Hematopoietic multipotent progenitor cell treated with erythropoietin and hydrocortisone succinate and interleukin-3 and kit ligand, for 17 days (in vitro differentiated cells): Measurements from ENCODE around the gene PLAGL2.

Experiments
- DNase-seq: peaks from one replicate; pipeline ENCODE4 v3.0.0-alpha.2; 2015; ENCODE audit warnings: low spot score

PLAGL2 gene

DNA sequence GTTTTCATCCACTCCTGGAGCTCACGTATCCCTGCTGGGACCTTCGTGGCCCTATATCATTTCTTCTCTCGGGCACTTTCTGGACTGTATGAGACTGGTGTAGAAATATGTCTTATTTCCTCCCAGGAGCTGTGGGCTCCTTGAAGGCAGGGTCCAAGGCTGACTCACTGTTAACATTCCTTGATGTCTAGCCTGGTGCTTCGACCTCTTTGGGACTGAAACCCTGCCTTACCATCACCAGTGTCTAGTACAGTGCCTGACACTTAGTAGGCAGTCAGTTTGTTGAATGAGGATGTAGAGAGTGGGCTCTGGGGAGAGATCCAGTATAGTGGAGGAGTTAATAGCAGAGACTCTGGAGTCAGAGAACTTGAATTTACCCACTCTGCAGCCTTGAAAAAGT, 23.7 kb upstream of the PLAGL2 start:
- no peak for DNase-seq

DNA sequence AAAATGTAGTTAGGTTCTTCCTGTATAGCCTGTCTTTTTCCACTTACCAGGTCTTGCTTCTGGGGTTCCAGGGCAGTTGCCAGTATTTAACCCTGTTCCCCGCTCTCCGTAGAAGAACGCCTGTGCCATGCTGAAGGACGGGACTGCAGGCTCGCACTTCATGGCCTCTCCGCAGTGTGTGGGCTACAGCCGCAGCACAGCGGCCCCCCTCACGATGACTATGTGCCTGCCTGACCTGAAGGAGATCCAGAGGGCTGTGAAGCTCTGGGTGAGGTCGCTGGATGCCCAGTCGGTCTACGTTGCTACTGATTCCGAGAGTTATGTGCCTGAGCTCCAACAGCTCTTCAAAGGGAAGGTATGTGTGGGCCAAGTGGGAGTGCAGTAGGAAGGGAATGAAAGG, 23.2 kb upstream of the PLAGL2 start:
- DNase-seq = no peak

DNA sequence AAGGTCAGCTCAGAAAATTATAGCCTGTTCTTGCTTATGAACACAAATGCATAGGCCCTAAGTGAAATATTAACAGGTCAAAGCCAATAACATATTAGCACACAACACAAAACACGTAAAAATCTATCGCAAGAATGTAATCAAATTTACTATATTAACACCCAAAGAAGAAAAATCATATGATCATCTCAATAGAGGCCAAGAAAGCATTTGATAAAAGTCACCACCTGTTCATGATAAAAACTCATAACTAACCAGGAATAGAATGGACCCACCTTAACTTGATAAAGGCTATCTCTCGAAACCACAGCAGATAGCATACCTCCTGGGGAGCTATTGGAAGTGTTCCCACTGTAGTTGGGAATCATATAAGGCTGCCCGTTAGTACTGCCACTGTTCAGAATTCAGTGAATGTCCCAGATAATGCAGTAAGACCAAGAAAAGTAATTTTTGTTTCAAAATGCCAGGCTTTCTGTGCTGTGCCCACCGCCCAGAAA, 21.8 kb upstream of the PLAGL2 start:
- DNase-seq = no peak

DNA sequence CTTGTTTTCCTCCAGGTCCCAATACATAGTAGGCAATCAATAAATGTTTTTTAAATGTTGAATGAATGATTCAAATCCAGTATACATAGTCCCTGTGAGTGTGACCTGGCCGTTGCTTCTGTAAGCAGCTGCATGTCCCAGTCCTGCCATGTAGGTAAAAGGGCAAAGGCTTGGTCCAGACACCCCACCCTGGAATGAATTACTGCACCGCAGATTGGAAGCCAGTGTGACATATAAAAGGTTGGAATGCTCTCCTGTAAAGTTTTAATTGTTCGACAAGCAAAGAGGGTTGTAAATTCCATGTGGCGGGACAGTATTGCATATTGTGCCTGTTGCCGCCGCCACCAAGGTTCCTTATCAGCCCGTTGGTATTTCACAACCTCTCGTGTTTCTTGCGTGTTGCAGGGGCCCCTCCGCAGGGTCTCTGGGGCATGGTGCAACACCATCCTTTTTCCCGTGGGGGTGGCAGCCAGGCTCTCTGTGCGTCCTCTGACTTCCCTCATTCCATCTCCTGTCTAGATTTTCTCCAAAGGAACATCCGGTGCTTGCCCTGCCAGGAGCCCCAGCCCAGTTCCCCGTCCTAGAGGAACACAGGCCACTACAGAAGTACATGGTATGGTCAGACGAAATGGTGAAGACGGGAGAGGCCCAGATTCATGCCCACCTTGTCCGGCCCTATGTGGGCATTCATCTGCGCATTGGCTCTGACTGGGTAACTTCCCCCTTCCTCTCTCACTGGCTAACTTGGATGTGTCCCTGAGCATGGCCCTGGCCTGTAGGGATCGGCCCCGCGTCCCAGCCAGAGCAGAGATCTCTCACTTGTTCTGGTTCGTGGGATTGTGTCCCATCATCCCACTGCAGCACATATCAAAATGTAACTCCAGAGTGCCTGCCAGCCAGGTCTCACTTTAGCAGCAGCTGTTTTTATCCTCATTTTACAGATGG, 20.5 kb upstream of the PLAGL2 start:
- no peak for DNase-seq

DNA sequence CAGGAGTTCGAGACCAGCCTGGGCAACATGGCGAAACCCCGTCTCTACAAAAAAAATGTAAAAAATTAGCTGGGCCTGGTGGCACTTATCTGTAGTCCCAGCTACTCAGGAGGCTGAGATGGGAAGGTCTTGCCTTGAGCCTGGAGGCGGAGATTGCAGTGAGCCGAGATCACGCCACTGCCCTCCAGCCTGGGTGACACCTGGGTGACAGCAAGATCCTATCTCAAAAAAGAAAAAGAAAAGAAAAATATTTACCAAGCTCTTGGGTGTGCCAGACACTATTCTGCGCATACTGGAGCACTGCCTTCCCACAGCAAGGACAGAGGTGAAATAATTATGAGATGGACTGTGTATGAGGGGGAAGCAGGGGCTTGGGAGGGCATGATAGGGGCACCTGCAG, 19.8 kb upstream of the PLAGL2 start:
- no peak for DNase-seq

DNA sequence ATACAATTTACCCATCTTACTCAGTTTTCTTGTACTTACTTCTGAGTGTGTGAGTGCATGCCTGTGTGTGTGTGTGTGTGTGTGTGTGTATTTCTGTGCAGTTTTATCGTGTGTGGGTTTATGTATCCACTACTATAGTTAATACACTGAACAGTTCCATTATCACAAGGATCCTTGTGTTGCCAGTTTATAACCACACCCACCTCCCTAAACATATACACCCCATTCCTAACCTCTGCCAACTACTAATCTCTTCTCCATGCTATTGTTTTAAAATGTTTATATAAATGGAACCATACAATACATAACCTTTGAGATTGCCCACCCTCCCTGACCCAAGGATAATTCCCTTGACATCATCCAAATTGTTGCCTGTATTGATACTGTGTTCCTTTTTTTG, 18.8 kb upstream of the PLAGL2 start:
- DNase-seq = no peak

DNA sequence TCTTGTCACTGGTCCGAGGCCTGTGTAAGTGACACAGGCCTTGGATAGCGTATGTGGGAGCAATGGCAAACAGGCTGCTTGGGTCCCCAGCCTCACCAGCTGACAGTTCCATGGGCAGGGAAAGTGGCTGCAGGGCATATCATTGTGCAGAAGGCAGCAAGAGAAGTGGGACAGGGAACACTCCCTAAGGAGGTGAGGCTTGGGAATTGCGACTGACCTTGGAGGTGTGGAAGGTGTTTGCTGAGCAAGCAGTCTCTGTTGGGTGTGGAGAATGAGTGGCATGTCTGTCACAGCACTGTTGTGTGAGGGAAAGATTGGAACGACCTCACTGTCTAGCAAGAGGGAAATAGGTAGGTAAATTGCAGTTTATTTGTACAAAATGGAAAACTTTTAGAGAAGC, 16.9 kb upstream of the PLAGL2 start:
- no peak for DNase-seq

DNA sequence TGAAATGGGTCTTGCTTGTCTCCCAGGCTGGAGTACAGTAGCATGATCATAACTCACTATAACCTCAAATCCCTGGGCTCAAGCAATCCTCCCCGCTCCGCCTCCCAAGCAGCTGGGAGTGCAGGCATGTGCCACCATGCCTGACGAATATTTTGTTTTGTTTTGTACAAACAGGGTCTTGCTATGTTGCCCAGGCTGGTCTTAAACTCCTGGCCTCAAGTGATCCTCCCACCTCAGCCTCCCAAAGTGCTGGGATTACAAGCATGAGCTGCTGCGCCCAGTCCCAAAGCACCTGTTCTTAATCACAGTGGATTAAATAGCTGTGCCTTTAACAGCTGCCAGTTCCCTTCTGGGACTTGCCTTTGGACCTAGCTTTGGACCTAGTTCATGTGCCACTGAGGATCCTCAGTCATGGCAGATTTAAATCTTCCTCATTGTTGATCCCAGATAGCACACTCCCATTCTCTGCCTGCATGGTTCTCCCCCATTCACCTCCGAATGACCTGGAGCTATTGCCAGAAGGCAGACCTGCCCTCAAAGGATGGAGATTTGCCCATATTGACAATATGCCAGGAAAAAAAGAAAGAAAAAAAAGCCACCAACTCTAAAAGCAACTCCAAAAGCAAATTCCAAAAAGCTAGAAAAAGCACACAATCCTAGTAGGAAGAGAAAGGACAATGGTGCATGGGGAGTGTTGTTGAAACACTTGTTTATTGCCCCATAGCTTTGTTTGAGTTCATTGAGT, 10.8 kb upstream of the PLAGL2 start:
- no peak for DNase-seq

DNA sequence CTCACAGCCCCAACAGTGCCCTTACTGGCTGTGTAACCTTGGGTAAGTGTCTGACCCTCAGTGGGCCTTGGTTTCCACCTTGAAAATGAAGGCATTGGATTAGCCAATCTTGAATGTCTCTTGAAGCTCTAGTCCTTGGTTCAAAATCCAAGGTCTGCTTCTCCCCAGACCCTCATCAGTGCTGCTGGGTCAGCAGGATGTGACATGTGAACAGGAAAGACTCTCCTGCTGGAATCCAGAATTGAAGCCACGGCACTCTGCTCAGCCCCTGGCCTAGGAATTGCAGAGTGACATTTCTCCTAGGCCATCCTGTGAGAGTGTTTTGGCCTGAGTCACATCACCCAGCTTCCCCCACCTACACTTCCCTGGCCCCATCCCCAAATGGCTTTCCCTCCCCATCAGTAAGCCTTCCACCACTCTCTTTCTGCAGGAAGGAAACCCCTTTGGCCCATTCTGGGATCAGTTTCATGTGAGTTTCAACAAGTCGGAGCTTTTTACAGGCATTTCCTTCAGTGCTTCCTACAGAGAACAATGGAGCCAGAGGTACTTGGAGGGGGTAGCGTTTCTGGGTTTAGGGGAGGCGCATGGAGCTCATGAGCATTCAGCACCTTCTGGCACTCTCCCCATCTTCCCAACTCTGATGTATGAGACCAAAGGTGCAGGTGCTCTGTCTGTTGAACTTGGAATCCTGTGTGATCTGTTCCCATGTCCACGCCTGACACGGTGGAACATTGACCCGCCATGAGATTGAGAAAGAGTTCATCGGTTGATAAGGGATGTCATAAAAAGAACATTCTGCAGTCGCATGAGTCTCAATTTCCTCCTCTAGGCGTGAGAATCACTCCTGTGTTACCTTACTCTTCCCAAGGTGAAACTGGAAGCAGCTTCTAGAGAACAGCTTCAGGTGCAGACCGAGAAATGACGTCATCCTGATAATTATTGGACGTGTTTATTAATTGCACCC, 8.9 kb upstream of the PLAGL2 start:
- DNase-seq = no peak

DNA sequence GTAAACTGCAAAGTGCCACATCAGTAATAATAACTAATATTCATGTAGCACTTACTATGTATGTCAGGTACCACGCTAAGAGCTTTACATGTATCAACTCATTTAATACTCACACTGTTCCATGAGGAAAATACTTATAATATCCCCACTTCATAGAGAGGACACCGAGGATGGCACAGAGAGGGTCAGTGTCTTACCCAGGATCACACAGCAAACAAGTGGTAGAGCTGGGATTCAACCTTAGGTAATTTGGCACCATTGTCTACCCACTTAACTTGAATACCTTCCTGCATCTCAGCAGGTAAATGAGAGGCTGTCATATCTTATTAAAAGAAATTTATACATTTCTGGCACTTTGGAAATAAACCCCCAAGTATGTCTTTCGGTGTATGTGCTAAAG, 8.2 kb upstream of the PLAGL2 start:
- DNase-seq = no peak

DNA sequence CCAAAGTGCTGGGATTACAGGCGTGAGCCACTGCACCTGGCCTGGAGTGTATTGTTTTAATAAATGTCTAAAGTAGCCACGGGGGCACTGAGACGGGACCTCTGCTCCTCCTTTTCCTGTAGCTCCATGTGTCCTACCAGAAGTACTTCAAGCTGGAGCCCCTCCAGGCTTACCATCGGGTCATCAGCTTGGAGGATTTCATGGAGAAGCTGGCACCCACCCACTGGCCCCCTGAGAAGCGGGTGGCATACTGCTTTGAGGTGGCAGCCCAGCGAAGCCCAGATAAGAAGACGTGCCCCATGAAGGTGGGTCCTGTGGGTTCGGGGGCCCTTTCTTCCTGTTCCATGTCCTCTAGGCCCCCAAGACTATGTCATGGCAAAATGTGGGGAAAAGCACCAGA, 7.6 kb upstream of the PLAGL2 start:
- DNase-seq = no peak

DNA sequence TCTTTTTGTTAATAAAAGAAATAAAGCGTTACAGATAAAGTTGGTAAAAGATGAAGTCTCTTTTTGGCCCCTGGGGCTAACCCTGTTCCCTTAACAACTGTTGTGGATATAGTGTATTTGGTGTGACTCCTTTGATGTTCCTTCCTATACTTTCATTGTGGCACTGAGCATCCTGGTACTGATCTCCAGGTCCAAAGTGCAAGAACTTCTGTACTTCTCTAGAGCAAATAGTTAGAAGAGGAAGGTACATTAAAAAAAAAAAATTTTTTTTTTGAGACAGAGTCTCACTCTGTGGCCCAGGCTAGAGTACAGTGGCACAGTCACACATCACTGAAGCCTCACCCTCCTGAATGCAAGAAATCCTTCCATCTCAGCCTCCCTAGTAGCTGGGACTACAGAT, 6.3 kb upstream of the PLAGL2 start:
- no peak for DNase-seq

DNA sequence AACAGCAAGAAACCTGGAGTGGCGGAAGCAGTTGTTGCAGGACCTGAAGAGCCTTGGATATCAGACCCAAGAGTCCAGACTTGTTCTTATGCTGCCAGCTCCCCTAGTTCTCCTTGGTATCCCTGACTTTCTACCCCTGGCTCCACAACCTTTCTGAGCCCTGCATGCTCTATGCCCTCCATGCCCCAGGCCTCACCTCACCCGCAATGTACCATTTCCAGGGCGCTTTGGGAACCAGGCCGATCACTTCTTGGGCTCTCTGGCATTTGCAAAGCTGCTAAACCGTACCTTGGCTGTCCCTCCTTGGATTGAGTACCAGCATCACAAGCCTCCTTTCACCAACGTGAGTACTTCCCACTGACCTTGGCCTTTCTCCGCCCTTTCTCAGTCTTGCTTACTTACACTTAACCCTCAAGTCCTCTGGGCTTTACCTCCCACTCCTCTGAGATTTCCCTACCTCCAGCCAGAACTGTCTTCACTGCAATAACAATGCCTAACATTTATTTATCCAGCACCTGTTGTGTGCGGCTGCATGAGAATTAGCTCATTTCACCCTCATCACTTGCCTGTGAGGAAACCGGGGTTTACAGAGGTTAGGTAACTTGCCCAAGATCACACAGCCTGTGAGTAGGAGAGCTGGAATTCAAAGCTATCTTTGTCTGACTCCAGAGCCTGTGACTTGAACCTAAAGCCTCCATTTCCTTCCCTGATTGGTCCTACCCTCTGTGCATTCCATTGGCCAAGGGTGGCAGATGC, 2.5 kb upstream of the PLAGL2 start:
- DNase-seq = no peak

DNA sequence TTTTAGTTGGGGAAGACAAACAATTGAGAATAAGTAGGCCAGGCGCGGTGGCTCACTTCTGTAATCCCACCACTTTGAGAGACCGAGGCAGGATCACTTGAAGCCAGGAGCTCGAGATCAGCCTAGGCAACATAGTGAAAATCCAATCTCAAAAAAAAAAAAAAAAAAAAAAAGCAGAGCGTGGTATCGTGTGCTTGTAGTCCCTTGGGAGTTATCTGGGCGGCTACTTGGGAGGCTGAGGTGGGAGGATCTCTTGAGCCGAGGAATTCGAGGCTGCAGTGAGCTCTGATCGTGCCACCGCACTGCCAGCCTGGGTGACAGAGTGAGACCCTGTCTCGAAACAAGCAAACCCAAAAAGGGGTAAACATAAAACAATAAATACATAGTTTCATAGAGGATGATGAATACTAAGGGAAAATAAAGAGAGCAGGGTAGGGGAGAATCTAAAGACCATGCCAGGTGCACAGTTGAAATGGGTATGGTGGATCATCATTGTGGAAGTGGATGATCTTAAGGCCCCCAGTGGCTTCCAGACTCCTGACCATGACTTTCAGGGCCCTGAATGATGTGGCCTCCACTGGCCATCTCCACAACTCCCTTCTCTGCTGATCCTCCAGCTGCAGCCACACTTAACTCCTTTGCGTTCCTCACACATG, 1.1 kb upstream of the PLAGL2 start:
- no peak for DNase-seq

DNA sequence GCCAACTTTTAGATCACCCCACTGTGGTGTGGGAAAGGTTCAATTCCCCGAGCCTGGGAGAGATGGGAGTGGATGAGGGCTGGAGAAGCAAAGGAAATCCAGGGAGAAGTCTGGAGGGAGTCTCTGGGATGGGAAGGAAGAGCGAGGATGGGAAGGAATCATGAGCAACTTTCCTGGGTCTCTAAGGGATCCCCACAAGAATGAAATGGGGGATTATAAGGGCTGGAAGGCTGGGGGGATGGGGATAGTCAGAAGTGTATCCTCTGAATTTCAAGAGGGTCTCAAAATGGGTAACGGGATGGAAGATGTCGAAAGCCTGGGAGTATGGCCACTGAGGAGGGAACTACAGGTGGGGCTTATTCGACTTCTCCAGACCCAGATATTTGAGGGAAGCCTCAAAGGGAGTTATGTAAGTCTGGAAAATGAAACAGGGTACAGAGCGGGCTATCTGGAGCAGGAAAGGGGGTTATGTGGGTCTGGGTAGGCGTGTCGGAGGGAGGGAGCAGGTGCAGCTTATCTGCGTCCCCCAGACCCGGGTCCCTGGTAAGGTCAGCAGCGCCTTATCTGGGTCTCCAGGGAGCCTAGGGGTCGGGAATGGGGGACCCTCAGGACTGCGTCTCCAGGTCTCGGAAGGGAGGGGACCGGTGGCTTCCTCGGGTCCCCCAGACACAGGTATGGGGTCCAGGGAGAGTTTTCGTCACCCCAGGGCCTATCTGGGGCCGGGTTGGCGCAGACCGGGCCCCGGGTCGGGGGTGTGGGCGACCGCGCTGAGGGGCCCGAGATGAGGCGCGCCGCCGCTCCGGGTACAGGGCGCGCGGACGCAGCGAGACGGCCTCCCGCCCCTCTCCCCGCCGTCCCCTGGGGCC, 550 bp downstream of the PLAGL2 start:
- DNase-seq = peak; percentile 49

DNA sequence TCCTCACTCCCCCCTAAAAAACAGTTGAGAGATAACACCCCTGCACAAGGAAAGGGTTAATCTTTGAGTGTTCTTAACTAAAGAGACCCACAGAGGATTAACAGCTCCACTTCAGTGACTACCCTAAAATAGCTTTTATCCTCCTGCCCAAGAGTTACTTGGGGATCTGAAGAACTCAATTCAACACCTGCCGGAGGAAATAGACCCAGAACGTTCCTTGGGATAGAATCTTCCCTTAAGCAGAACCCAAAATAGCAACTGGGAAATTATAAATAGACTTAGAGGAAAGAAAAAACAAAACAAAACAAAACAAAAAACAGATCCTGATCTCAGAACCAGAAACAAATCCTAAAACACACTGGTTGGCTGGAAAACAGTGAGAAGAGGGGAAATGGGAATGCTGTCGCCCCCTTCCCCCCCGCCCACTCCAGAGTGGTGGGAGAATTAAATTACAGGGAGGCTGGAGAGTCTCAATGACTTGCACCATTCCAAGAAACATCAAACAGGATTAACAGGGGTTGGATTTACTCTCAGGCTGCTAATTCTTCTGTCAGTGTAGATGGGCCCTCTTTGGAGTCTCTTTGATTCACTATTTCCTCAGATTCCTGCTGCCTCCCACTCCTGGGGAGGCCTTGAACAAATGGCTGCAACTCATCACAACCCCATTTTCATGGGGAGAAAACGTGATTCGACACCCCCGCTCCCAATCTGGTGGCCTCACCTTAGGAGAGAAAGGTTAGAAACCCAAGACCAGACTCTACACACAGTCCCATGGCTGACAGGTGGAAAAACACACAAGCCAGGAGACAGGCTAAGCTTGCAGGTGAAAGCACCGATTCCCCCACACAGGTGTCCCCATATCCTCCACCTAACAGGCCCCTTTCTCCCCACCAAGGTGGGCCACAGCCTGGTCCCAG, 1.4 kb downstream of the PLAGL2 start:
- no peak for DNase-seq

DNA sequence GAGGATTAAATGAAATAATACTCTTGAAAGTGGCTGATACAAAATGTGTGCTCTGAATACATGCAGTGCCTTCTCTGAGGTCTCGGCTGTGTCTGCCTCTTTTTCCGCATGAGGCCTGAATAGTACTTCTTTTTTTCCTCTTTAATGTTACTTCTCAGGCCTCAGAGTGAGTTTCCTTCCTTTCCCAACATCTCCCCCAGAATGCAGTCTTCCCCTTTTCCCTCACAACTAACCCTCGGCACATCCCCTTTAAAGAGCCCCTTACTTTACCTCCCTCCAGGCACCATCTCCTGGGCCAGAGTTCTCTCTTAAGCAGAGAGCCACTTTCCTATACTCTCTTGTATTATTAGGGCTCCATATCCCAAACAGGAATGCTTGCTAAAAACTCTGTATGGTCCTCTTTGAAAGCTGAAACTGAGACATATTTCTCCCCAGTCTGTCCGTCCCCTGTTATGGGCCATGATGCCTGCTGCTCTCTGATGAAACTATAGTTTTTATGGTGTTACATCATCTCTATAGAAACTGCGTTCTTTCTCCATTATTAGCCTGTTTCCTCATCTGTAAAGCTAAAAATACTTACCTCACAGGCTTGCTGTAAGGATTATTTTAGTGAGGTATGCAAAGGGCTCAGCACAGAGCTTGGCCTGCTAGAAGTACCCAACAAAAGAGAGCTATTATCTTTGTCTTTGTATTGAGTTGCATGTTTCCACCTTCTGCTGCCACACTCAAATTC, 2.3 kb downstream of the PLAGL2 start:
- no peak for DNase-seq
